ENCODE results near the gene SDR39U1.

DNA sequence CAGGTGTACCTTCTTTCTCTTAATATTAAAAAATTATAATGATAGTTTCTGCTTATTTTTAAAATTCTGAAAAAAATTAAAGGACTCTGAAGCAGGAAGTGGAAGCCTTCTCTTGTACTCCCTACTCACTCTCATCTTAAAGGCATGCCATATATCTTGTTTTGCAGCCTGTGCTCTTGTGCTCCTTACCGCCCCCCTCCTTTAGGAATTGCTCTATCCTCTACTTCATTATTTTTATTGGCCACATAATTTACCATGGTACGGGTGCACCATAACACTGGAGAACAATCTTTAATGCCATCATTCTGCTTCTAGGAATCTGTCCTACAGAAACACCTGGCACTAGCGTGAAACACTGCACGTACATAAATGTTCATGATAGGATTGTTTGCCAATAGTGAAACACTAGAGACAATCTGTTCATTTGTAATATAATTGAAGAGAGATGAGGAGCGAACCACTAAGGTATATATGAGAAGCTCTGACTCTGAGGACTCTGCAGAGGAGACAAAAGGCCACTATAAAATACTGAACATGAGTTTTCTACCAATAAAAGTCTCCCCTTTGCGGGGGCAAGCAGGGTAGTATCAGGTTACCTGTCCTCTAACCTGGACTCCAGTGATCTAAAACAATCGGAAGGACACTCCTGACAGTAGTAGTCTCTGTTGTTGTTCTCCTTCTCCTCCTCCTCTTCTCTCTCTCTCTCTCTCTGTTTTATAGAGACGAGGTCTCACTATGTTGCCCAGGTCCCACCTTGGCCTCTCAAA lies 50.1 kb downstream of the SDR39U1 start:
- no peak for TF ChIP-seq EZH2phosphoT487 (IDR thresholded peaks at IDR 0.05; ENCODE audit: low read length)
- TF ChIP-seq, protein P1, sequence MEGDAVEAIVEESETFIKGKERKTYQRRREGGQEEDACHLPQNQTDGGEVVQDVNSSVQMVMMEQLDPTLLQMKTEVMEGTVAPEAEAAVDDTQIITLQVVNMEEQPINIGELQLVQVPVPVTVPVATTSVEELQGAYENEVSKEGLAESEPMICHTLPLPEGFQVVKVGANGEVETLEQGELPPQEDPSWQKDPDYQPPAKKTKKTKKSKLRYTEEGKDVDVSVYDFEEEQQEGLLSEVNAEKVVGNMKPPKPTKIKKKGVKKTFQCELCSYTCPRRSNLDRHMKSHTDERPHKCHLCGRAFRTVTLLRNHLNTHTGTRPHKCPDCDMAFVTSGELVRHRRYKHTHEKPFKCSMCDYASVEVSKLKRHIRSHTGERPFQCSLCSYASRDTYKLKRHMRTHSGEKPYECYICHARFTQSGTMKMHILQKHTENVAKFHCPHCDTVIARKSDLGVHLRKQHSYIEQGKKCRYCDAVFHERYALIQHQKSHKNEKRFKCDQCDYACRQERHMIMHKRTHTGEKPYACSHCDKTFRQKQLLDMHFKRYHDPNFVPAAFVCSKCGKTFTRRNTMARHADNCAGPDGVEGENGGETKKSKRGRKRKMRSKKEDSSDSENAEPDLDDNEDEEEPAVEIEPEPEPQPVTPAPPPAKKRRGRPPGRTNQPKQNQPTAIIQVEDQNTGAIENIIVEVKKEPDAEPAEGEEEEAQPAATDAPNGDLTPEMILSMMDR (IDR thresholded peaks at IDR 0.05; ENCODE audit: low read length), result no peak
- no peak for TF ChIP-seq EZH2 (optimal IDR thresholded peaks at IDR 0.05; ENCODE audit: low read depth, low read length)
